Esophagus squamous epithelium (tissue), 4 donors: ENCODE results near the gene TSPEAR.

ENCODE experiments used
- CTCF ChIP-seq, 6 experiments: fragments of 450-650 bp in 4 of 6; fragments of 200-600 bp in 2 of 6; sonication (generic) in 2 of 6; IDR thresholded peaks; one replicate each; pipeline ENCODE4 v1.5.1; 2016 to 2019; ENCODE audit warnings: antibody characterized with exemption in 6 of 6, mild to moderate bottlenecking in 4 of 6, moderate library complexity in 4 of 6
- POLR2A ChIP-seq, 4 donors: fragments of 450-650 bp; IDR thresholded peaks; one replicate each; pipeline ENCODE4 v1.6.1; 2017; ENCODE audit warnings: antibody characterized with exemption in 4 of 4, mild to moderate bottlenecking in 4 of 4, moderate library complexity in 3 of 4

DNA sequence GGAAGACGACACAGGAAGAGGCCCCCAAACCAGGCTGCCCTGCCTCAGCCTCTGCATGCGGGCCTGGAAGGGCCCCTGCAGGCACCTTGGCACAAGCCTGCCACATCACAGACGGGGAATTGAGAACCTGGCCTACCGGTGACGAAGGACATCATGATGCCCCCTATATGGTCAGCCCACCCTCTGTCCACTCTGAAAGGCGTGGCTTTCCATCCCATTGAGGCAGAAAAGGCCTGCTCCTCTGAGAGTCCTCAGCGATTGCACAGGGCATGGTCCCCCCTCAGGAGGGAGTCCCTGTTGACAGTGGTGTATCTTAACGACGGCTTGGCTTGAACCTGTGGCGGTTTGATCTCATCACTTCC is 182.8 kb downstream of the TSPEAR start:
- TF ChIP-seq CTCF (IDR thresholded peaks at IDR 0.05) (no peak), POLR2A (IDR thresholded peaks at IDR 0.05) (no peak)
